ENCODE measurements around the gene LRMDA.

- TF ChIP-seq ATF3 (IDR thresholded peaks at IDR 0.05) = no peak
- TF ChIP-seq ZBTB33 (IDR thresholded peaks at IDR 0.05; ENCODE audit: extremely low read depth, insufficient replicate concordance, low read length) = no peak
- TF ChIP-seq CTCF (IDR thresholded peaks at IDR 0.05 in 2 of 3, conservative IDR thresholded peaks at IDR 0.05 in 1 of 3; ENCODE audit: borderline replicate concordance in 1 of 3, insufficient read depth in 1 of 3, low read depth in 2 of 3, low read length in 2 of 3) = no peak
- no peak for TF ChIP-seq REST (IDR thresholded peaks at IDR 0.05; ENCODE audit: low read depth)
These were observed 15.1 kb downstream of the LRMDA start for GRCh38 chr10:75446508-75446907.

Data from HCT116 (cell line).